Gastrocnemius medialis (tissue), 4 donors: ENCODE measurements around the gene FNIP2. TPM values are rescaled to one million over a fixed set of nuclear protein-coding genes. Genes with fewer than 3 reads are reported as not detected.

ENCODE experiments used
- ATAC-seq, 2 donors: fragments of 150-250 bp; one replicate each; pipeline ENCODE4 v1.9.1; 2016
- DNase-seq, 2 donors: peaks; one replicate each; pipeline ENCODE4 v3.0.0-alpha.2; 2019
- H3K27ac ChIP-seq, 4 donors: fragments of 200-600 bp; sonication (generic); 1 replicate in 1 of 4; 2 replicates in 3 of 4; pipeline ENCODE4 v1.5.1; 2016 to 2018; ENCODE audit warnings: mild to moderate bottlenecking in 2 of 4, moderate library complexity in 1 of 4
- H3K27me3 ChIP-seq, 3 donors: fragments of 200-600 bp; sonication (generic) in 2 of 3; 1 replicate in 1 of 3; 2 replicates in 2 of 3; pipeline versions ENCODE4 v1.5.1 to v1.6.0; 2016 to 2019; ENCODE audit warnings: mild to moderate bottlenecking in 1 of 3, moderate library complexity in 1 of 3
- H3K36me3 ChIP-seq, 2 donors: fragments of 200-600 bp; sonication (generic) in 1 of 2; one replicate each; pipeline ENCODE4 v1.5.1; 2017 to 2018
- H3K4me1 ChIP-seq, 2 donors: fragments of 200-600 bp; sonication (generic) in 1 of 2; one replicate each; pipeline ENCODE4 v1.5.1; 2016 to 2017; ENCODE audit warnings: mild to moderate bottlenecking in 2 of 2
- H3K4me3 ChIP-seq, 4 donors: fragments of 200-600 bp; sonication (generic) in 3 of 4; 1 replicate in 1 of 4; 2 replicates in 3 of 4; pipeline ENCODE4 v1.5.1; 2016 to 2019; ENCODE audit warnings: mild to moderate bottlenecking in 2 of 4
- H3K9me3 ChIP-seq, 3 donors: fragments of 200-600 bp; sonication (generic) in 2 of 3; 1 replicate in 1 of 3; 2 replicates in 2 of 3; pipeline ENCODE4 v1.5.1; 2016 to 2019
- POLR2A ChIP-seq, 2 donors: fragments of 450-650 bp; IDR thresholded peaks; one replicate each; pipeline ENCODE4 v1.6.1; 2017; ENCODE audit warnings: antibody characterized with exemption in 2 of 2, mild to moderate bottlenecking in 2 of 2, moderate library complexity in 2 of 2
- in situ Hi-C, 4 donors: fragments of 200-750 bp; cut with MboI; loops; one replicate each; pipeline versions ENCODE4 v1.15.0 to v1.8.0; 2017; ENCODE audit warnings: low sequenced_read_pairs in 4 of 4
- intact Hi-C: fragments of 100-400 bp; cut with DNase I; formaldehyde crosslinking; loops from one replicate; pipeline ENCODE4 v1.15.1; 2023; ENCODE audit warnings: low total_unique reads
- total RNA-seq, 4 donors: library from RNA; depleted of rRNA; stranded (reverse); fragments of >200 nt; gene quantifications; one replicate each; pipeline versions ENCODE4 v1.1.0 to v1.2.3, GENCODE V29; 2016
- TF ChIP-seq, protein P1 (sequence below), 5 experiments: fragments of 450-650 bp in 3 of 5; fragments of 200-600 bp in 2 of 5; sonication (generic) in 2 of 5; IDR thresholded peaks in 4 of 5; conservative IDR thresholded peaks in 1 of 5; 1 replicate in 4 of 5; 2 replicates in 1 of 5; pipeline ENCODE4 v1.5.1; 2016 to 2019; ENCODE audit warnings: antibody characterized with exemption in 5 of 5, mild to moderate bottlenecking in 3 of 5, moderate library complexity in 3 of 5

Gene FNIP2
- total RNA-seq, 4 donors from 2014 or later = 9.9 to 32.8 (median 22.2) TPM

DNA sequence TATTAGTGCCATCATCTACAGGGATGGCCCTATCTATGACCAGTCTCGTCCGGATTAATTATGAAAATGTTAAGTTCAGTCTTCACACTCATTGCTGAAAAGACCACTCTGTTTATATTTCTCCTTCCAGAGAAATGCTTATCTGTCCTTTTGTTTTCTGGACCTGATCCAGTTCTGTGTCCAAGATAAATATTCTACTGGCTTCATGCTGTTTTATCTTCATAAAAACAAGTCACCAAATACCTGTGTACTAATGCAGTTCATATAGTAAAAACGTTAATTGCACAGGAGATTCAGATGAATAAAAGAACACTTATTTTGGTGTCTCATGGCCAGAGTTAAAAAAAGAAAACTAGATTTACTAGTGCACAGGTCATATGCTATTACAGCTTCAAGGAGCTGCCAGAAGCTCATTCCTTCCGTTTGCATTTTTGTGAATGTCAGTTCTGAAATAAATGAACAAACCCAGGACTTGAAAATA lies 17.3 kb downstream of the FNIP2 start:
- Histone ChIP-seq H3K27ac (peak overlapping the region; percentile 70 to 78 (median 70)), H3K4me3 (peak overlapping the region in 3 of 4 donors; percentile 5 to 26 (median 15)), H3K4me1 (peaks cover 65 to 68% of the 10 kb centered on the region in 2 donors), H3K36me3 (no peaks in the 10 kb centered on the region), H3K27me3 (no peaks in the 10 kb centered on the region), H3K9me3 (no peaks in the 10 kb centered on the region)
- ATAC-seq = peak in 1 of 2 donors; percentile 59
- DNase-seq = no peak
- in situ Hi-C loops (no loop called here), intact Hi-C loops (no loop called here)
- TF ChIP-seq, protein P1, sequence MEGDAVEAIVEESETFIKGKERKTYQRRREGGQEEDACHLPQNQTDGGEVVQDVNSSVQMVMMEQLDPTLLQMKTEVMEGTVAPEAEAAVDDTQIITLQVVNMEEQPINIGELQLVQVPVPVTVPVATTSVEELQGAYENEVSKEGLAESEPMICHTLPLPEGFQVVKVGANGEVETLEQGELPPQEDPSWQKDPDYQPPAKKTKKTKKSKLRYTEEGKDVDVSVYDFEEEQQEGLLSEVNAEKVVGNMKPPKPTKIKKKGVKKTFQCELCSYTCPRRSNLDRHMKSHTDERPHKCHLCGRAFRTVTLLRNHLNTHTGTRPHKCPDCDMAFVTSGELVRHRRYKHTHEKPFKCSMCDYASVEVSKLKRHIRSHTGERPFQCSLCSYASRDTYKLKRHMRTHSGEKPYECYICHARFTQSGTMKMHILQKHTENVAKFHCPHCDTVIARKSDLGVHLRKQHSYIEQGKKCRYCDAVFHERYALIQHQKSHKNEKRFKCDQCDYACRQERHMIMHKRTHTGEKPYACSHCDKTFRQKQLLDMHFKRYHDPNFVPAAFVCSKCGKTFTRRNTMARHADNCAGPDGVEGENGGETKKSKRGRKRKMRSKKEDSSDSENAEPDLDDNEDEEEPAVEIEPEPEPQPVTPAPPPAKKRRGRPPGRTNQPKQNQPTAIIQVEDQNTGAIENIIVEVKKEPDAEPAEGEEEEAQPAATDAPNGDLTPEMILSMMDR (IDR thresholded peaks at IDR 0.05 in 4 of 5, conservative IDR thresholded peaks at IDR 0.05 in 1 of 5) = no peak
- TF ChIP-seq POLR2A (IDR thresholded peaks at IDR 0.05) = no peak

- TF ChIP-seq, protein P1 (IDR thresholded peaks at IDR 0.05 in 4 of 5, conservative IDR thresholded peaks at IDR 0.05 in 1 of 5) = no peak
- TF ChIP-seq POLR2A (IDR thresholded peaks at IDR 0.05) = no peak
- Histone ChIP-seq H3K27ac (peak overlapping the region; percentile 70 to 78 (median 70)), H3K4me3 (no peak overlapping the region), H3K9me3 (no peaks in the 10 kb centered on the region), H3K36me3 (no peaks in the 10 kb centered on the region), H3K4me1 (peaks cover 64 to 71% of the 10 kb centered on the region in 2 donors), H3K27me3 (no peaks in the 10 kb centered on the region)
- intact Hi-C loops = no loop called here
- no peak for ATAC-seq
- in situ Hi-C loops = no loop called here
- no peak for DNase-seq
Observed at GRCh38 chr4:158786955-158787354, 18.1 kb downstream of the FNIP2 start.

DNA sequence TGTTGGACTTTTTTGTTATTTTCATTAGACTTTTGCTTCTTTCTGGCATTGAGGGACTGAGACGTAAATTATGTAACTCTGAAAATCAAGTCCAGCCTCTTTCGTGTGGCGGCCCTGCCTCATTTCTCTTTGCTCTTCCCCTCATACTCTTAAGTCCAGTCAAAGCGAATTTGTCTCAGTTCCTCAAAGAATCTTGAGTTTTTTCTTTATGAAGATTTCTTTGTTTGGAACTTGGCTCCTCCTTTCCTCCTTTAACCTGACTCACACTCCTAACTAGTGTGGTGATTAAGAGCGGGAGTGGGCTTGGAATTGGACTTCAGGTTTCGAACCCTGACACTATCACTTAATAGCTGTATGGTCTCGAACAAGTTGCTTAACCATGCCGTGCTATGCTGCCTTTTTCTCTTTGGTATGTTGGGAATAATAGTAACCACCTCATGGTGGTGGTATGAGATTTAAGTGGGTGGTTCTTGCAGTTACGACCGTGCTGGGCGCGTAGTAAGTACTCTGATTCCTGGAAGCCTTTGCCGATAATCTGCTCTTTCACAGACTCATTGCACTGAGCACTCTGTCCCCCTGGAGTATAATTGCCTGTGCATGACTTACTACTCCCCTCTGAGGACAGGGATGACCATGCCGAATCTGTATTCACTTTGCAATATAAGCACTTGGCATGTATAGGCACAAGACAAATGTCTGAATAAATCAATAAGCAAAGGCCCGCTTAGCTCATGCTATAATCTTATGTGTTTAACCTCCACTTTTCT lies 19.1 kb downstream of the FNIP2 start:
- Histone ChIP-seq H3K4me3 (no peak overlapping the region), H3K9me3 (no peaks in the 10 kb centered on the region), H3K27ac (peak overlapping the region in 2 of 4 donors; percentile 12 to 78), H3K4me1 (peaks cover 63 to 69% of the 10 kb centered on the region in 2 donors), H3K27me3 (no peaks in the 10 kb centered on the region), H3K36me3 (no peaks in the 10 kb centered on the region)
- ATAC-seq (no peak), DNase-seq (no peak)
- intact Hi-C loops (no loop called here), in situ Hi-C loops (no loop called here)
- TF ChIP-seq, protein P1 (IDR thresholded peaks at IDR 0.05 in 4 of 5, conservative IDR thresholded peaks at IDR 0.05 in 1 of 5) = no peak
- TF ChIP-seq POLR2A (IDR thresholded peaks at IDR 0.05) = no peak

DNA sequence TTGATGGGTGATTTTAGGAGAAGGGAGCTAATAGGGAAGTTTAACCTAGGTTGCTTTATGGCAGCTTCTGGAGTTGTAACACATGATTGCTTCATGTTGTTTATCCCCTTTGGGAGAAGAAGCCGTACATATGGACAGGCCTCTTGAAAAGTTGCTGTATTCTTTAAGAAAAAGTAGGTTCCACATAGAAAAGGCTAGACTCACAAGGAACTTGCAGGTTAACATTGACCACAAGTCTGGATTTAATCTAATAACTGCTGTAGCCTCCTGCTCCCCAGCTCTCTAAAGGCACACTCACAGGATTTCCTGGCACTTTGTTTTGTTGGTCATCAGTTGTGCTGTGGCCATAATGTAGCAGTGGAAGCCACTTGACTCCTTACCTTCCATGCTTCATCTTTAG lies 19.7 kb downstream of the FNIP2 start:
- intact Hi-C loops = no loop called here
- Histone ChIP-seq H3K9me3 (no peaks in the 10 kb centered on the region), H3K4me1 (peaks cover 58 to 68% of the 10 kb centered on the region in 2 donors), H3K4me3 (no peak overlapping the region), H3K36me3 (no peaks in the 10 kb centered on the region), H3K27ac (peak overlapping the region in 1 of 4 donors; percentile 12), H3K27me3 (no peaks in the 10 kb centered on the region)
- no peak for TF ChIP-seq POLR2A (IDR thresholded peaks at IDR 0.05)
- TF ChIP-seq, protein P1 (IDR thresholded peaks at IDR 0.05 in 4 of 5, conservative IDR thresholded peaks at IDR 0.05 in 1 of 5) = no peak
- no peak for ATAC-seq
- no peak for DNase-seq
- in situ Hi-C loops = no loop called here
